HL-60 (cell line): ENCODE data around the gene RPS27L.

Experiments
- DNase-seq, 2 experiments: peaks; one replicate each; pipeline ENCODE4 v3.0.0-alpha.2; 2010 to 2020; ENCODE audit warnings: low read depth in 1 of 2, low spot score in 1 of 2
- H3K27ac ChIP-seq: fragments of 250-450 bp; sonication (Bioruptor Pico); replicated peaks from 2 replicates; pipeline ENCODE4 v1.5.1; 2020; ENCODE audit warnings: mild to moderate bottlenecking, moderate library complexity
- H3K27me3 ChIP-seq: fragments of 250-450 bp; sonication (Bioruptor Pico); 2 replicates; pipeline ENCODE4 v1.5.1; 2021; ENCODE audit warnings: mild to moderate bottlenecking, moderate library complexity; ENCODE audit not compliant: insufficient read depth, poor library complexity, severe bottlenecking
- H3K4me3 ChIP-seq: replicated peaks from 2 replicates; pipeline ENCODE4 v1.5.1; 2011; ENCODE audit warnings: mild to moderate bottlenecking, control low read depth, low read length; ENCODE audit not compliant: insufficient read depth
- CTCF ChIP-seq: IDR thresholded peaks from one replicate; pipeline ENCODE4 v1.5.1; 2011; ENCODE audit warnings: low read length, control low read depth, inconsistent platforms; ENCODE audit not compliant: insufficient read depth
- GABPA ChIP-seq: IDR thresholded peaks from 2 replicates; pipeline ENCODE4 v1.6.1; 2012; ENCODE audit warnings: low read depth
- POLR2AphosphoS5 ChIP-seq: IDR thresholded peaks from 2 replicates; pipeline ENCODE4 v1.6.1; 2012; ENCODE audit warnings: low read depth
- REST ChIP-seq: IDR thresholded peaks from 2 replicates; pipeline ENCODE4 v1.6.1; 2012; ENCODE audit warnings: low read depth; ENCODE audit not compliant: insufficient replicate concordance
- SPI1 ChIP-seq: IDR thresholded peaks from 2 replicates; pipeline ENCODE4 v1.6.1; 2012; ENCODE audit warnings: low read depth, mild to moderate bottlenecking, borderline replicate concordance

Gene RPS27L

DNA sequence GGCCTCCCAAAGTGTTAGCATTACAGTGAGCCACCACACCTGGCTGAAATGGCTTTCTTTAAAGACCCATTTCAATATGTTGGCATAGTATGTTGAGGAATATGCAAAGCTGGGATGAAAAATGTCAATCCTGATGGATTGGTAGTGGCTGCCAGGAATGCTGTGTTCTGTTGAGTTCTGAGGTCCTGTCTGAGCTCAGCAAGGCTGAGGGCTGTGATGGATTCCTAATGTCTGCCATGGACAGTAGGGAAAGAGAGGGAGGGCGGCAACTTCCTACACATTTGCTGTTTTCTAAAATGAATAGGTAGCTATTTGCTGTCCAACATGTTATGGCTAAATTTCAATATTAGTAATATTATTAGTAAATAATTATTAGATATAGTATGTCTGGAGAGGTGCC lies 40.3 kb upstream of the RPS27L start:
- Histone ChIP-seq H3K4me3 (no peak overlapping the region), H3K27me3 (no peaks in the 10 kb centered on the region), H3K27ac (peak overlapping the region; percentile 45; the same call in 1 of the 2 replicates)
- TF ChIP-seq REST (no peak), CTCF (no peak), GABPA (no peak), SPI1 (no peak), POLR2AphosphoS5 (no peak)
- DNase-seq = no peak

DNA sequence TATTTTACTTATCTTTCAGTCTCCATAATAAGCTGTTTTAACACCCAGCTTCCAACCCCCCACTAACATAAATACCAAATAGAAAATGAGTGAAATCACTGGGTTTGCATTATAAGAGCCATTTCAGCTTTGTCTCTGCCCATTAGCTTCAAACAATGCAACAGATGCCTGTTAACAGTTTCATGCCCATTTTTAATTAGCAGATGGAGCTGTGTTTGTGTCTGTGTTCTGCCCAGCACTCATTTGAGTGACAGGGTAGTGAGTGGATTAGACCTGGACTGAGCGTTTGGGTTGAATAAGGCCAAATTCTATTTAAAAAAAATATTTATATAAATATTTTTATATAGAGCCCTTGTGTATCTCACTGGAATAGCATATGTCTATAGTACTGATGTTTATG lies 39.6 kb upstream of the RPS27L start:
- TF ChIP-seq REST (no peak), POLR2AphosphoS5 (no peak), SPI1 (no peak), CTCF (no peak), GABPA (no peak)
- DNase-seq = no peak
- Histone ChIP-seq H3K27me3 (no peaks in the 10 kb centered on the region), H3K27ac (no peak overlapping the region), H3K4me3 (no peak overlapping the region)

DNA sequence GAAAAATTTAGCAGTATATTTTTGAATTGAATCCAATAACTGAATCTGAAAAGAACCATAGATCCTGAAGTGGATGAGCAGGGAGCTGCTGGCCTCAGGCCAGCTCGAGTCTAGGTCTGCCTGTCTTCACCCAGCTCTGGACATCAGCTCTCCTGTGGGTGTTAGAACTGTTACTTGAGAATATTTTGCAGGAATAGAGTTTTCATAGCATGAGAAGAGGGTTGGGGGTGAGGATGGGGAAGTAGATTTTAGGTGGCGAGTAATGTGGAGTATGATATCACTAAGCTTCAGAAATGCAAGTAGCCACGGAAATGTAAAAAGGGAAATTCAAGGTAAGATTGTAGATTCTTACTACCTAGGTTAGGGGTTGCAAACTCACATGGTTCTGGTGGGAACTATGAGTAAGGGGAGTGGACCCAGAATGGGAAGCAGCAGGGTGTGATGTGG lies 38.3 kb upstream of the RPS27L start:
- peak in 1 of 2 experiments; percentile 33 for DNase-seq
- 0 out of 2 replicates have a peak, but pooled peaks have one; percentile 2 for TF ChIP-seq SPI1
- no peak for TF ChIP-seq POLR2AphosphoS5
- TF ChIP-seq GABPA = no peak
- no peak for TF ChIP-seq CTCF
- no peak overlapping the region for H3K4me3 ChIP-seq
- peak overlapping the region; percentile 50 for H3K27ac ChIP-seq
- no peaks in the 10 kb centered on the region for H3K27me3 ChIP-seq

DNA sequence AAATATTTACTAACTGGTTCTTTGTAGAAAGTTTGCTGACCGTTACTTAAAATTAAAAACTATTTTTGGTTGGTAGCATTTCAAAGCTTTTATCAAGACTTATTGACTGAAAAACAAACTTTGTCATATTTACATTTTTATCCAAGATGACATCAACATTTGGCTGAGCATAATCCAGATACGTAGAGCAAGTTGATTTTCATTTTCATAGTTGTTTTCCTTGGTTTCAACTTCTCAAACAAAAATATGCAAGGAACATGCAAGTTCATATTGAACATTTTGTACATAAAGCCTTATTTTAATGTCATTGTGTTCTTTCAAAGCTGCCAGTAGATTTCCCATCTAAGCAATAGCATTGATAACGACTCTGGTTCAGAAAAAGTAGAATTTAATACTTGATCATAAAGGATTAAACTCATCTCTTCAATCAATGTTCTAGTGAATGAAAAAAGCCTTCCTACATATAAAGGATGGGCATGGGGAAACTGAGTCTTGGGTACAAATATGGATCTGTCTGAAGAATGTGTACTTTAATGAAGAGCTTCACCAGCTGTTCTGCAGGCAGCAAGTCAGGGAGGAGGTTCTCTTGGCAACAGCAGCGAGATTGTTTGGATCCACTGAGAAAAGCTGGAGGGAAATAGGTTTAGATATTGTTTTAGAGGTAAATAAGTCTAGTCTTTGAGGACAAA lies 37.7 kb upstream of the RPS27L start:
- no peak for TF ChIP-seq GABPA
- no peak for TF ChIP-seq REST
- TF ChIP-seq SPI1 = no peak
- no peak for TF ChIP-seq CTCF
- TF ChIP-seq POLR2AphosphoS5 = no peak
- H3K27ac ChIP-seq = peak overlapping the region; percentile 50
- H3K4me3 ChIP-seq = no peak overlapping the region
- H3K27me3 ChIP-seq = no peaks in the 10 kb centered on the region
- DNase-seq = no peak
